Smooth muscle cell (in vitro differentiated cells): Measurements from ENCODE around the gene MAP2K5. TPM values are rescaled to one million over a fixed set of nuclear protein-coding genes. Genes with fewer than 3 reads are reported as not detected.

Source experiments
- DNase-seq: peaks from one replicate; lab custom pipeline; 2025; ENCODE audit not compliant: unreplicated experiment; lab: John Stamatoyannopoulos, UW
- H2AFZ ChIP-seq: fragments of 200-600 bp; sonication (generic); 2 replicates; pipeline ENCODE4 v1.6.0; 2016; ENCODE audit warnings: antibody characterized with exemption, low read depth, mild to moderate bottlenecking
- H3F3A ChIP-seq: fragments of 200-600 bp; sonication (generic); 2 replicates; pipeline ENCODE4 v1.6.0; 2017; ENCODE audit warnings: antibody characterized with exemption, low read depth
- H3K27ac ChIP-seq: fragments of 200-600 bp; sonication (generic); 2 replicates; pipeline ENCODE4 v1.5.1; 2016; ENCODE audit warnings: low read depth, mild to moderate bottlenecking
- H3K27me3 ChIP-seq: fragments of 200-600 bp; sonication (generic); 2 replicates; pipeline ENCODE4 v1.6.1; 2016; ENCODE audit warnings: low read depth, mild to moderate bottlenecking
- H3K36me3 ChIP-seq: fragments of 200-600 bp; sonication (generic); 2 replicates; pipeline ENCODE4 v1.5.1; 2016; ENCODE audit warnings: low read depth
- H3K4me1 ChIP-seq: fragments of 200-600 bp; sonication (generic); 2 replicates; pipeline ENCODE4 v1.5.1; 2016; ENCODE audit warnings: low read depth
- H3K4me2 ChIP-seq: fragments of 200-600 bp; sonication (generic); 2 replicates; pipeline ENCODE4 v1.6.0; 2016; ENCODE audit warnings: mild to moderate bottlenecking
- H3K4me3 ChIP-seq: fragments of 200-600 bp; sonication (generic); 2 replicates; pipeline ENCODE4 v1.5.1; 2016; ENCODE audit warnings: mild to moderate bottlenecking
- H3K79me2 ChIP-seq: fragments of 200-600 bp; sonication (generic); 2 replicates; pipeline ENCODE4 v1.6.0; 2016; ENCODE audit warnings: low read depth, mild to moderate bottlenecking
- H3K9ac ChIP-seq: fragments of 200-600 bp; sonication (generic); 2 replicates; pipeline ENCODE4 v1.6.0; 2016; ENCODE audit warnings: low read depth
- H3K9me3 ChIP-seq: fragments of 200-600 bp; sonication (generic); replicated peaks from 2 replicates; pipeline ENCODE4 v1.5.1; 2016; ENCODE audit warnings: low read depth
- H4K20me1 ChIP-seq: fragments of 200-600 bp; sonication (generic); 2 replicates; pipeline ENCODE4 v1.6.0; 2016; ENCODE audit warnings: low read depth
- CTCF ChIP-seq: fragments of 200-600 bp; sonication (generic); IDR thresholded peaks from 2 replicates; pipeline ENCODE4 v1.5.1; 2017; ENCODE audit warnings: borderline replicate concordance, mild to moderate bottlenecking, antibody characterized with exemption; ENCODE audit not compliant: insufficient read depth, poor library complexity, severe bottlenecking
- WGBS: methylation state at CpG from one replicate; pipeline ENCODE4 v1.1.7; 2016; ENCODE audit warnings: low lambda C conversion rate; 5-methylcytosine and 5-hydroxymethylcytosine counted together
- polyA plus RNA-seq: library from polyadenylated mRNA; unstranded; fragments of >200 nt; fragmentation: Nextera tagmentation; extraction: Ambion mirVana; gene quantifications from 2 replicates; pipeline ENCODE4 v1.2.1, GENCODE V29; 2016
- total RNA-seq: library from RNA; depleted of rRNA; stranded (reverse); fragments of >200 nt; gene quantifications from 2 replicates; pipeline ENCODE4 v1.2.3, GENCODE V29; 2014

Gene MAP2K5
- total and polyA plus RNA-seq, 2 experiments from 2014 or later = 4.4 to 7.4 TPM

- TF ChIP-seq CTCF = no peak
- Histone ChIP-seq H3K36me3 (peaks cover 4% of the 10 kb centered on the region), H3K4me3 (no peak overlapping the region), H3K27me3 (peaks cover 23% of the 10 kb centered on the region), H3F3A (no peaks in the 10 kb centered on the region), H4K20me1 (no peaks in the 10 kb centered on the region), H3K4me1 (peaks cover 9% of the 10 kb centered on the region), H3K9me3 (no peaks in the 10 kb centered on the region), H3K27ac (no peak overlapping the region), H3K79me2 (no peaks in the 10 kb centered on the region), H3K9ac (no peak overlapping the region), H2AFZ (no peak overlapping the region), H3K4me2 (no peak overlapping the region)
- DNase-seq = no peak
These were observed 246.5 kb downstream of the MAP2K5 start for GRCh38 chr15:67788986-67789385.

- Histone ChIP-seq H2AFZ (no peak overlapping the region), H3F3A (no peaks in the 10 kb centered on the region), H3K79me2 (no peaks in the 10 kb centered on the region), H3K4me3 (no peak overlapping the region), H3K9ac (no peak overlapping the region), H3K36me3 (peaks cover 14% of the 10 kb centered on the region), H3K4me1 (peaks cover 3% of the 10 kb centered on the region), H3K27me3 (peaks cover 9% of the 10 kb centered on the region), H3K27ac (no peak overlapping the region), H3K4me2 (no peak overlapping the region), H4K20me1 (no peaks in the 10 kb centered on the region), H3K9me3 (no peaks in the 10 kb centered on the region)
- DNase-seq = no peak
- 75% methylated on average over 3 of the region's 3 CpGs for whole genome bisulfite sequencing
- no peak for TF ChIP-seq CTCF
These were observed 248.3 kb downstream of the MAP2K5 start for GRCh38 chr15:67790610-67791319.

GRCh38 chr15:67792250-67792942 lies 249.9 kb downstream of the MAP2K5 start:
- 87% methylated on average over 8 of the region's 8 CpGs for WGBS
- no peaks in the 10 kb centered on the region for H3K9me3 ChIP-seq
- no peaks in the 10 kb centered on the region for H3F3A ChIP-seq
- H3K27me3 ChIP-seq = no peaks in the 10 kb centered on the region
- no peak overlapping the region for H3K27ac ChIP-seq
- H3K4me1 ChIP-seq = peaks cover under 1% of the 10 kb centered on the region
- H3K9ac ChIP-seq = no peak overlapping the region
- no peak for TF ChIP-seq CTCF
- H3K4me2 ChIP-seq = no peak overlapping the region
- H3K79me2 ChIP-seq = no peaks in the 10 kb centered on the region
- DNase-seq = no peak
- H4K20me1 ChIP-seq = no peaks in the 10 kb centered on the region
- H3K36me3 ChIP-seq = peaks cover 14% of the 10 kb centered on the region
- no peak overlapping the region for H2AFZ ChIP-seq
- no peak overlapping the region for H3K4me3 ChIP-seq
